Hepatocyte (in vitro differentiated cells): ENCODE data around the gene PIK3C2G.

Experiments used
- CTCF ChIP-seq: fragments of 200-600 bp; sonication (generic); IDR thresholded peaks from 2 replicates; pipeline ENCODE4 v1.5.1; 2016; ENCODE audit warnings: antibody characterized with exemption, mild to moderate bottlenecking; ENCODE audit not compliant: poor library complexity
- EZH2 ChIP-seq: fragments of 200-600 bp; sonication (generic); IDR thresholded peaks from 2 replicates; pipeline ENCODE4 v1.6.1; 2016; ENCODE audit warnings: antibody characterized with exemption, mild to moderate bottlenecking, borderline replicate concordance
- EZH2phosphoT487 ChIP-seq: fragments of 200-600 bp; sonication (generic); IDR thresholded peaks from one replicate; pipeline ENCODE4 v1.6.1; 2018; ENCODE audit warnings: antibody characterized with exemption, mild to moderate bottlenecking, low read depth, moderate library complexity; ENCODE audit not compliant: unreplicated experiment, severe bottlenecking

DNA sequence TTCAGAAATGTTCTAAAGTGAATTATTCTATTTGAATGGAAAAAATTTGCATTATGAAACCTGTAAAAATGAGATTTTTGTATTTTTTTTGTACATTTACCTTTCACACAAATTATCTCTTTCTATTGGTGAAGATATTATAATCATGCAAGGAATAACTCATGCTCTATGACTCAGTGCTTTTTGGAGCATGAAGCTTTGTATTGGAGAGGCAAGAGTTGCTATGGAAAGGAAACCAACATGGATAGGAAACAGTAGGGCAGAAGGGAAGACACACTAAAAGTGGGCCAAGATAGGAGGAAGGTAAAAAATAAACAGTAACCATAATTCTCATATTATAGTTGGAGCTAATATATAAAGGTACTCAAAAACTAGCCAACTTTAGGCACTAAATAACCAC lies 397.5 kb downstream of the PIK3C2G start:
- TF ChIP-seq CTCF (no peak), EZH2 (no peak), EZH2phosphoT487 (no peak)
